HG02588 (cell line): ENCODE data around the gene MAML1.

ENCODE experiments used
- ATAC-seq: cut with Tn5 transposase; IDR thresholded peaks from one replicate; pipeline ENCODE4 v1.9.1; 2021; ENCODE audit warnings: mild to moderate bottlenecking, moderate library complexity; ENCODE audit not compliant: unreplicated experiment

MAML1 gene

GRCh38 chr5:179791881-179792611 lies 59.4 kb downstream of the MAML1 start:
- ATAC-seq, result no peak

- ATAC-seq, result no peak
These were observed 60.2 kb downstream of the MAML1 start for GRCh38 chr5:179792612-179793467.

DNA sequence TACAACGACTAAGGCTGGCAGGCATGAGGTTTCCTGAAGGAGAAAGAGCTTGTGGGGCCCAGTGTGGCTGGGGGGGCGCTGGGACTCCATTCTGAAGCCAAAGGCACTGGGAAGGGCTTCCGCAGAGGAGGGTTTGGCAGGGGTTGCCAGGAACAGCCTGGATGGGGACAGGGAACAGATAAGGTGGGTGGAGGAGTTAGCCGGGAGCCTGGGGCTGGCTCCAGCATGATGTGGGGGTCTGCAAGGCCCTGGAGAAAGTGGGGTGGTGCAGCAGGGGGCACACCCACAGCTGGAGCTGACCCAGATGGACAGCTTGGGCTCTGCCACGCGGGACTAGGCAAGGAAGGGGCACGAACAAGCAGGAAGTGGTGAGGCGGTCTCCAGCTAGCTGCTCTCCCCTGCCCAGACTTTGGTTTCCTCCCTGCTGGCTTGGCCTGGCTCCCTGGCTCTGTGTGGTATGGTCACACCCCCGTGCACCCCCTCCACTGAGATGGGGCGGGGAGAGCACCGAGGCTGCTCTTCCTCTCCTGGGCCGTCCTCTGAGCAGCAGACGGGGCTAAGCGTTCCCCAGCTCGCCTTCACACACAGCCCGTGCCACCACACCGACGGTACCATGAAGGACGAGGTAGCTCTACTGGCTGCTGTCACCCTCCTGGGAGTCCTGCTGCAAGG lies 61.0 kb downstream of the MAML1 start, which contains the start of gene LTC4S:
Gene LTC4S, plus strand, starts transcription at position 519 of the 672 bp plus-strand sequence. Its CDS starts 95 bp downstream, at position 614.
- no peak for ATAC-seq

DNA sequence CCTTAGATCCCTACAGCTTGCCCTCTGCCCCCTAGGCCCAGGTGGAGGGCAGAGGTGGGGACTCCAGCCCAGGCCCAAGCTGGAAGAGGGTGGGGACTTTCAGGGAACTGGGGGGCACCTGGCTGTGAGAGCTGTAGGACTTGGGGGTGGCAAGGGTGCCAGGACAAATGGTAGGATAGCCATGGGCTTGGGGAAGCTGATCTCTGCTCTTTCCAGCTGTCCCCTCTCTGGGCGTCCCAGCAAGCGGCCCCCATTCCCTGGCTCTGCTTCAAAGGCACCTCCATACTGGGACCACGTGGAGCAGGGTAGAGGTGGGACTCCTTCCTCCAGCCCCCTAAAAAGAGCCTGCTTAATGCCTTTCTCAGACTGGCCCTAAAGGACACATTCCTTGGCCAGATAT lies 61.5 kb downstream of the MAML1 start:
- no peak for ATAC-seq

DNA sequence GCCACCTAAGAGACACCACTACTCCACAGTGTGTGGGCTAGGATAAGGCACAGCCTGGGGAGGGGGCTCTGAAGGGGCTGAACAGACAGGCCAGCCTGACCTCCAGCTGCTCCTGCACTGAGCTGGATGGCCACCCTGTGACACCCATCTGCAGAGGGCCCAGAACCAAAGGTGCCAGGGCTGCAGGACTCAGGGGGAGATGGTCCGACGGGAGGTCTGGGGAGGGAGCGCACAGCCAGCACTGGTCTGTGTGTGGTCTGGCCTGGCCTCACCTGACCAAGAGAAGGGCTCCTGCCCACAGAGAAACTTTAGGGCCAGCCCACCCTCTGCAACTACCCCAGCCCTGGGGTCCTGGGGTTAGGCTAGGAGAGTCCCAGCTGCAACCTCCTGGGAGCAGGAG lies 62.0 kb downstream of the MAML1 start:
- ATAC-seq, result no peak

GRCh38 chr5:179795049-179795862 lies 62.6 kb downstream of the MAML1 start:
- peak; percentile 1 for ATAC-seq

DNA sequence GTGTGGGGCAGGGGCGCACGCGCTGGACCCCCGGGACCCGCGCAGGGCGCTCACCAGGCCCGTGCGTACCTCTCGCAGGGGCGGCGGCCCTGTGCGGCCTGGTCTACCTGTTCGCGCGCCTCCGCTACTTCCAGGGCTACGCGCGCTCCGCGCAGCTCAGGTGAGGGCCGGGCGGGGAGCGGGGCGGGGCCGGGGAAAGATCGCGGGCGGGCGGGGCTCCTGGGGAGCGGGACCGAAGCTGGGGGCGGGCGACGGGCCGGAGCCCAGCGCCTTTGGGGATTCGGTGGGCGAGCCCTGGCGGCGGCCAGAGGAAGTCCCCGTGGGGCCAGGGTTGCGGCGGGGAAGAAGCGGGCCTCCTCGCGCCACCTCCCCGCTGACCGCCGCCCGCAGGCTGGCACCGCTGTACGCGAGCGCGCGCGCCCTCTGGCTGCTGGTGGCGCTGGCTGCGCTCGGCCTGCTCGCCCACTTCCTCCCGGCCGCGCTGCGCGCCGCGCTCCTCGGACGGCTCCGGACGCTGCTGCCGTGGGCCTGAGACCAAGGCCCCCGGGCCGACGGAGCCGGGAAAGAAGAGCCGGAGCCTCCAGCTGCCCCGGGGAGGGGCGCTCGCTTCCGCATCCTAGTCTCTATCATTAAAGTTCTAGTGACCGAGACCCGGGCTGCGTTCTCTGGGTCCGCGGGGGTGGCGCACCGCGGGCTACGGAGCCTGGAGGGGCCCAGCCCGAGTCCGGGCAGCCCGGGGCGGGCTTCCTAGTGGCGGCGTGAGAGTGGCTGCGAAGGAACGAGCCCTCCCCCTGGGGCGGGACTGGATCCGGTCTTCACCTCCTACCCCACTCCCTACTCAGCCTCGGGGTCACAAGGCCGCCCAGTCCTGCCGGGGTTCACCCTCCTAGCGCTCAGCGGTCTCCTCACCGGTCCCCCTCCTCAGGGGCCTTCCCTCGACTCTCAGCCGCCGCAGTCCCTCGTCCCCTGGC lies 63.5 kb downstream of the MAML1 start:
- ATAC-seq, result peak; percentile 69

DNA sequence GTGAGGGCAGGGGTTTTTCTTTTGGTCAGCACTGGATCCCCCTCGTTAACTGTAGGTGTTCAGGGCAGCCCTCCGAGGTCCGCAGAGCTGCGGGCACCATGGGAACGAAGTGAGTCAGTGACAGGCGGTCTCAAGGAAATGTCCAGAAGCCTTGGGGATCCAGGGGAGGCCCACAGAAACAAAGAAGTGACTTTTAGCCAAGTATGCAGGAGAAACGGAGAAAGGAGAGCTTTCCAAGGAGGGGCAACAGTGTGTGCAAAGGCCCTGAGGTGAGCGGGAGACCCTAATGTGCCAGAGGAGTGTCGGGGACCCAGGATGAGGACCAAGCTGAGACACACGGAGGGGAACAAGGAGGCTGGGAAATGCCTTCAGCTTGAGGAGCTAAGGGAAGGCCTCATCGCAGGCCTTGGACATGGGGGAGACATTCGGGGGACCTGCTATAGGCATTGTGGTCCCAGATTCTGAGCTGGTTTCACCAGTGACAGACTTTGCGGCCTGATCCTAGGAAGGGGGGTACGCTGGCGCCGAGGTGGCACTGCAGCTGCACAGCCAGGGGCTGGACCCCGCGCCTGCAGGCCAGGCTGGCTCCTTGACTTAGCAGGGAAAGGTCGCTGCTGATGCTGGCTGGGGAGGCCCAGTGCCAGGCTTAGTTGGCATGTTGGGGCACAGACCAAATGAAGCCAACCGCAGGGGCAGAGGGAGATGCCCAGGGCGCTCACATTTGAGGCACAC lies 64.4 kb downstream of the MAML1 start:
- ATAC-seq, result no peak

DNA sequence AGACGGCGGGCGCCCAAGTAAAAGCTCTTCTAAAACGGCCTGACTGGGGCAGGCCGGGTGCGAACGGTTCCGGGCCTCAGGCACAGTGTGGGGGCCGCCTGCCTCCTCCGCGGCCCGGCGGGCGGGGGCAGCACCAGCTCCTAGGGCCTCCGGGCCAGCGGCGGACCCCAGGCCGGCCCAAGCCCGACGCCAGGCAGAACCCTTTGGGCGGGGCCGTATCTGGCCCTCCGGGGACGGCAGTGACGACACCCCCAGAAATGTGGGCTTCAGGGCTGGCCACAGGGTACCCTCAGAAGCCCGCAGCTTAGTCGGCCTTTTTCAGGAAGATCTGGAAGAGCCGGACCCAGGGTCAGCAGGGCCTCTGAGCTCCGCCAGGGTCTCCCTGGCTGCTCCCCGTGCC lies 65.1 kb downstream of the MAML1 start:
- ATAC-seq, result no peak

DNA sequence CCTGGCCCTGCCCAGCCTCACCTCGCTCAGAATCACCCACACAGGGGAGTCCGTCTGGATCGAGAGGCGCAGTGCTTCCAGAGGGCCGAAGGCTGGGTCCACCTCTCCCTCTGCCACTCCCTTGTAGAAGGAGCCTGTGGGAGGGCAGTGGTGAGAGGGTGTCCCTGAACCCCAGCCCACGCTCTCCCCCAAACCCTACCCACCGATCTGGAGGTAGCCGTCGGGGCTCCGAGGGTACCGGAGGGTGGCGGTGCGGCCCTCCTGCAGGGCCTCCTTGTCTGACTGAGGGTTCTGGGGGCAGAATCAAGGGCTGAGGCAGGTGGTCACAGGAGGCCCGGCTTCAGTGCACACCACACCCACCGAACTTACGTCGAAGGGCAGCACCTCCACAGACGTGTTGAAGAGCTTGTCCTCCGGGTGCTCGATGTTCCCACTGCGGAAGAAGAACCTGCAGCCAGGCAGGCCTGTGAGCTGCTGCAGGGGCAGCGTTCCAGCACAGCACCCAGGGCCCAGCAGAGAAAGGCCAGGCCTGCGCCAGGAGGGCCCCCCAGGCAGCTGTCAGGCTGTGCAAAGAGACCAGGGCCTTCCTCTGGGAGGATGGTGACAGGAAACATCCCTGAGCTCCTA lies 65.6 kb downstream of the MAML1 start:
- no peak for ATAC-seq

DNA sequence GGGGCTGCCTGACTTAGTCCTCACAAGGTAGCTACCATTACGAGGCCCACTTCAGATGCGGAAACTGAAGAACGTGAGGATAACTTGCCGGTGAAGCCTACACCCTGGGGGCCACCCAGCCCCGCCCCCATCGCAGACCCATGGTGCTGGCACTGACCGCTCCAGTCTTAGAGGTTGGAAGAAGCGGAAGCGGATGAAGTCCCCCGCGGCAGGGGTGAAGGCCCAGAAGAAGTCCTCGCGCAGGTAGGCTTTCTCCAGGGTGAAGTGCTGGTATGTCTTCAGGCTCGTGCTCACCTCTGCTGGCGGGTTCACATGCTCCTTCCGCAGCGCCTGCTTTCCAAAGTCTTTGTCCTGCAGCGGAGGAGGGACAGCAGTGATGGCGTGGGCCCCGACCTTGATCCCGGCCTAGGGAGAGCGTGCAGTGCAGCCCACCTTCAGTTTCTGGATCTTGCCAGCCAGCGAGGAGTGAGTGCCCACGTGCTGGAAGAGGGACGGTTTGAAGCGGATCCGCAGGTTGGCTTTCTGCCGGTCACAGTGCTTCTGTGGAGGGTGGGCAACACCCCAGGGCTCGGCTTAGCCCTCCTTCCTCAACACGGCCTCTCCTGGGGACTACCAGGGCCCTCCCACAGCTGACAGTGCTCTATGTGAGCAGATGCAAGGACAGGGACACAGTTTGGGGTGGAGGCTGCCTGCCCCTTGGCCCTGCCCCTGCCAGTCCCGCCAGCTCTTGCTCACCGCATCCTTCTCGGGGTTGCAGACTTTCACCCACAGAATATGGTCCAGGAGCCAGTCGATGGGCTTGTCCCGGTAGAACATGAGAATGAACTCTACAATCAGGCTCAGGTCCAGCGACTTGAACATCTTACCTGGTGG lies 66.4 kb downstream of the MAML1 start:
- no peak for ATAC-seq

DNA sequence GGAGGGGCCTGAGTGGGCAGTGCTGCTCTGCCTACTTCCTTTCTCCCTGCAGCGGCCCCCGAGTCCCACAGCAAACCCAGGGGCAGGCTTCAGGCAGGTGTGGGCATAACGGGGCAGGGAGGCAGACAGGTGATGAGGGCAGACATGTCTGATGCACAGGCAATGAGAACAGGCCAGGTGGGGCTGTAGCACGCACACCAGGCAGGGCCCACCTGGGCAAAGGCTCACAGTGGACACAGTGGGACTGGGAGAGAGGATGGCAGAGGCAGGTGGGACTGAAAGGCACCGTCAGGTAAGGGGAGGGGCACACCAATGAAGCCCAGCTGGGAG lies 67.0 kb downstream of the MAML1 start:
- no peak for ATAC-seq

DNA sequence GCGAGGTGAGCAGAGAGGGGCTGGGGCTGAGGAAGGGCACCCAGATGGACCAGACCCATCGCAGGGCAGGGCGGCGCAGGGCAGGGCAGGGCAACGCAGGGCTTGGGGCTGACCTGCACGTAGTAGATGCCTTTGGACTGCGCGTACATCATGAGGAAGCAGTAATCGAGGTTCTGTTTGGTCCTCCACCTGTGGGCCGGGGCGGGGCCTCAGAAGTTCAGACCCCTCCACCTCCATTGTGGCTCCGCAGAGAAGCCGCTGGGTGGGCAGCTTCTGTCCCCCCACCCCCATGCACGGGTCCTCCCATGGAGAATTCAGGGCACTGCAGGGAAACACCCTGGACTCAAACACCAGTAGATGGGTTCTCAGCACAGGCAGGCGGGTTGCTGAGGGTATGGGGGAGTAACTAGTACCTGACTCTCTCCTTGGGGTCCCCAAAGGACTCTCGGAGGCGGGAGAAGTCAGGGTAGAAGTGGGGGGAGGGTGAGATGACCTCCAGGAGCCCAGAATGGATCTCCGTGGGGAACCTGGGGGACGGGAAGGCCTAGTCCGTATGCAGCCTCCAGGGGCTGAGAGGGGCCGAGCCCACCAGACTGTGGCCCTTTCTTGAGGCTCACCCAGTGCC lies 67.6 kb downstream of the MAML1 start:
- ATAC-seq, result no peak

DNA sequence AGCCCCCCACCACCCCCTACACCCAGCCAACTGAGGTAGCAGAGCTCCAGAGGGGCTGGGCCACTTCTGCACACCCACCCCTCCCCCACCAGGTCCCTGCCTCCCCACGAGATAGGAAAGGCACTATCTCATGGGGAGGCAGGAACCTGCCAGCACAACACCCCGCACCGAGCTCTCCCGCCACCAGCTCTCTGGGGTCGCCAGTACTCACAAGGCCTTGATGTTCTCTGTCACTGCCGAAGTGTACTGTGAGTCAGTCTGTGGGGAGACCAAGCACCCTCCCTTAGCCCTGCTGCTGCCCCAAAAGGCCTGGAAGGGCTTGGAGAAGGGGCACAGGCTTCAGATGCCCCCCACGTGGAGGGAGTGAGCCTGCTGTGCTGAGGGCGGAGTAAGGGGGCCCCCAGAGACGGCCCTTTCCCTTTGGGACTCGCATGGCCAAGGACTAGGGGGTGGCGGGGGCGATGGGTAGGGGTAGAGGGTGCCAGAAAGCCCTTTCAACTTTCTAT lies 68.1 kb downstream of the MAML1 start:
- ATAC-seq, result no peak

- peak; percentile 30 for ATAC-seq
These were observed 68.9 kb downstream of the MAML1 start for GRCh38 chr5:179801304-179802206.
